ENCODE measurements around the gene SGCD.

DNA sequence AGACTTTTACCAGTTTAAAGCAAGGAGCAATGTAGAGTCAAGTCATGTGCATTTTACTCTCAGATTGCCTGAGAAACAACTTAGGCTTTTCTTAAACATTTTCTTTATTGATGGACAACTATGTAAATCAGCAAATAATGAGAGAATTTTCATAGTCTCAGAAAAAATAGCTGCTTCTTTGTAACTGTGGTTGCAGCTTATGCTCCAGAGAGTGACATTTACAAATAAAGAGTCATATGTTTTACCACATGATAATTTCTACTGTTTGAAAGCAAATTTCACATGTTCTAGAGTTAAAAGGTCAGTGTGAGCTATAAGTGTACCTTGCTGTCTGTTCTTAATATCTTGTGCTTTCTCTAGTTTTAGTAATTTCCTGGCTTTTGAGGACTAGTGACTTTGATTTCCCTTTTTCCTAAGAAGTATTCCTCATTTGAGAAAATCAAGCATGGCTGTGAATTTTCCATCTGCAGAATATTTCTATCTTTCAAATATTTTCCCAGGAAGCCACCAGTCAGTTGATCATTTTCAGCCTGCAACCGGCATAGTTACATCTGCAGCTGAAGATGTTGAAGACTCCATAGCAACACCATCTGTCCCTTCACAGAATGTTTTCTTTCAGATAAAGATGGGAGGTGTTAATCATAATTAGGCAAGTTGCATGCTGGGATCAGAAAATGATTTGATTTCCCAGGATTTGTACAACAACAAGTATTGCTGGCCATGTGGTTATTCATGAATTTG lies 229.9 kb downstream of the SGCD start:
- TF ChIP-seq, protein P1, sequence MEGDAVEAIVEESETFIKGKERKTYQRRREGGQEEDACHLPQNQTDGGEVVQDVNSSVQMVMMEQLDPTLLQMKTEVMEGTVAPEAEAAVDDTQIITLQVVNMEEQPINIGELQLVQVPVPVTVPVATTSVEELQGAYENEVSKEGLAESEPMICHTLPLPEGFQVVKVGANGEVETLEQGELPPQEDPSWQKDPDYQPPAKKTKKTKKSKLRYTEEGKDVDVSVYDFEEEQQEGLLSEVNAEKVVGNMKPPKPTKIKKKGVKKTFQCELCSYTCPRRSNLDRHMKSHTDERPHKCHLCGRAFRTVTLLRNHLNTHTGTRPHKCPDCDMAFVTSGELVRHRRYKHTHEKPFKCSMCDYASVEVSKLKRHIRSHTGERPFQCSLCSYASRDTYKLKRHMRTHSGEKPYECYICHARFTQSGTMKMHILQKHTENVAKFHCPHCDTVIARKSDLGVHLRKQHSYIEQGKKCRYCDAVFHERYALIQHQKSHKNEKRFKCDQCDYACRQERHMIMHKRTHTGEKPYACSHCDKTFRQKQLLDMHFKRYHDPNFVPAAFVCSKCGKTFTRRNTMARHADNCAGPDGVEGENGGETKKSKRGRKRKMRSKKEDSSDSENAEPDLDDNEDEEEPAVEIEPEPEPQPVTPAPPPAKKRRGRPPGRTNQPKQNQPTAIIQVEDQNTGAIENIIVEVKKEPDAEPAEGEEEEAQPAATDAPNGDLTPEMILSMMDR (conservative IDR thresholded peaks at IDR 0.05; ENCODE audit: low read length): no peak
- TF ChIP-seq EZH2phosphoT487 (IDR thresholded peaks at IDR 0.05; ENCODE audit: borderline replicate concordance): no peak

Measured in Loucy (cell line).